Effector memory CD8-positive, alpha-beta T cell (primary cell): Measurements from ENCODE around the gene BNC2.

ENCODE experiments used
- ATAC-seq: fragments of 150-1000 bp; cut with Tn5 transposase; replicated peaks from 2 replicates; pipeline ENCODE4 v1.10.0; 2021; ENCODE audit warnings: mild to moderate bottlenecking, moderate library complexity
- DNase-seq, 3 experiments: peaks; one replicate each; pipeline ENCODE4 v3.0.0; 2021
- H3K27ac Mint-ChIP-seq, 2 donors: one replicate each; pipeline ENCODE4 v1.8.0; 2022; ENCODE audit warnings: mild to moderate bottlenecking in 2 of 2, mixed read lengths in 2 of 2, moderate library complexity in 2 of 2
- H3K27me3 Mint-ChIP-seq, 2 donors: one replicate each; pipeline ENCODE4 v1.8.0; 2022; ENCODE audit warnings: mixed read lengths in 2 of 2
- H3K36me3 Mint-ChIP-seq: one replicate; pipeline ENCODE4 v1.8.0; 2022; ENCODE audit warnings: mild to moderate bottlenecking, moderate library complexity, mixed read lengths; ENCODE audit not compliant: insufficient read depth
- H3K4me1 Mint-ChIP-seq, 2 donors: one replicate each; pipeline ENCODE4 v1.8.0; 2022; ENCODE audit warnings: low read depth in 2 of 2, mixed read lengths in 2 of 2
- H3K4me3 Mint-ChIP-seq, 2 donors: one replicate each; pipeline ENCODE4 v1.8.0; 2022; ENCODE audit warnings: mild to moderate bottlenecking in 2 of 2, mixed read lengths in 2 of 2, moderate library complexity in 2 of 2
- H3K9me3 Mint-ChIP-seq, 2 donors: one replicate each; pipeline ENCODE4 v1.8.0; 2022; ENCODE audit warnings: mixed read lengths in 2 of 2

BNC2 gene

DNA sequence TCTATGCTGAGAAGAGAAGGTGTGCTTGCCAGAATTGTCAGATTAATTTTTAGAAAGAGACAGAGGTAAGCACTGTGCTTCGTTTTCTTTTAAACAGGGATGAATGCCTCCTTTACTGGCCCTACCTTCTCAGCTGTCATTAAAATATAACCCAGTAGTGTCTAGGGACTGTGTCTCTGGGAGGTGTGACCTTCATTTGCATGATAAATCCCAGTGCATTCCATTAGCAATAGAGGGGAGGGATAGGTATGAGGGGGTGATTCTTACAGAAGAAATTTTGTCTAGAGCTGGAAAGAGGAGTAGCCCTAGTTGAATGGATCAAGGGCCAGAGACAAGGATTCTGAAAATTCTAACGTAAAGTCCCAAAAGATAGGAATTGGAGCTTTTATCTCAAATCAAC lies 351.5 kb downstream of the BNC2 start:
- no peaks in the 10 kb centered on the region for H3K27me3 Mint-ChIP-seq
- no peak overlapping the region for H3K4me3 Mint-ChIP-seq
- no peak for ATAC-seq
- no peaks in the 10 kb centered on the region for H3K4me1 Mint-ChIP-seq
- peaks cover 2 to 7% of the 10 kb centered on the region in 2 donors for H3K9me3 Mint-ChIP-seq
- DNase-seq: no peak
- H3K27ac Mint-ChIP-seq: no peak overlapping the region
- H3K36me3 Mint-ChIP-seq: no peaks in the 10 kb centered on the region

DNA sequence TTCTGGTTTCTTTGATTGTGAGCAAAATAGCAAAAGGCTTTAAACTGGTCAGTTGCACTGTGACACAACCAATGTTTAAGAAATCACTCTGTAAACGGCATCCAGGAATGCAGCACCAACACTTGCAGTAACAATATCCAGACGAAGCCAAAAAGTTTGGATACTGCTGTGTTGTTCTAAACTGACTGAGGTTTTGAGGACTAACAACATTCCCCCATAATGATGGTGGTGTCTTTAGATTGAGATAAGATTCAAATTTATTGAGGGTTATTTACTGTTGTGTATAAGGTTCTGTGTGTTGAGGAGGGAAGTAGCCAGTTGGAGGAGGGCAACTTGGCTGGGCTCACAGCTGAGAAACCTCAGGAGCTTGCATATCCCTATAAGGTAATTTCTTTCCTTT lies 353.6 kb downstream of the BNC2 start:
- H3K27ac Mint-ChIP-seq: no peak overlapping the region
- H3K36me3 Mint-ChIP-seq: peaks cover 4% of the 10 kb centered on the region
- ATAC-seq (no peak), DNase-seq (no peak)
- no peaks in the 10 kb centered on the region for H3K27me3 Mint-ChIP-seq
- no peaks in the 10 kb centered on the region for H3K4me1 Mint-ChIP-seq
- H3K4me3 Mint-ChIP-seq: no peak overlapping the region
- peaks cover 2 to 7% of the 10 kb centered on the region in 2 donors for H3K9me3 Mint-ChIP-seq

DNA sequence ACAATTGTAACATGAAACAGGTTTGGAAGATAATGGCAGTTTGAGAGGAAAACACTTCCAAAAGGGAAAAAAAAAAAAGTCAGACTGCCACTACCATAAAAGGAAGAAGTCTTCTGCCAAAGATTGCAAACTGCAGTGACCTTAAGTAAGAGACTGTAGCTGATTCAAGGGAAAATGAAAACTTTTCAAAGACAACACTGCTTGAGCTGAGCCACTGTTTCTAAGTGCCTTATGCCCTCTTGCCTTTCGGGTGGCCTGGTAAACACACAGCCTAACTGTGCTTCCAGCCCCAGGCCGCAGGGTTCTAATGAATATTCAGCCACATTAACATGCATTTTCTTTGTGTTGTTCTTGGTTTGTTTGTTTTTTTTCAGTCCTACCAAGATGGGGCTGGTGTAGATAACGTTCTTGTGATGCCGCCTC lies 354.6 kb downstream of the BNC2 start:
- H3K4me1 Mint-ChIP-seq: no peaks in the 10 kb centered on the region

DNA sequence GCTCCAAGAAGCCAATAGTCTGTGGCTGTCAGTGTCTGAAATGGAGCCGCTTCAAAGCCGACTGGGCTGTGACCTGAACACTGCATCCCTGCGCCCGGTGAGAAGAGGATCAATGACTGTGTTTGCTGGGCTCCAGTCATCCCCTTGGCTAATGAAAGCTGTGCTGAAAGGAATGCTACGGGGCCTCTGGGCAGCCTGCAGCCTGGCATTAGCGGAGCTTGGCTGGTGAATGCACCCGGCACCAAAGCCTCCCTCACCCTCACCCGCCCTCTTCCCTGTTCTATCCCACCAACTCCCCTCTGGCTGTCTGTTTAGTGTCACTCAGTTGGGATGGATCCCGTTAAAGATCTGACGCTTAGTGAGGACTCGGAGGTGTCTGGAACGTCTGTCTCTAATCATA lies 355.3 kb downstream of the BNC2 start:
- Mint-ChIP-seq H3K27ac (no peak overlapping the region), H3K4me1 (no peaks in the 10 kb centered on the region), H3K4me3 (no peak overlapping the region), H3K27me3 (no peaks in the 10 kb centered on the region), H3K9me3 (peaks cover 2 to 4% of the 10 kb centered on the region in 2 donors), H3K36me3 (peaks cover 4% of the 10 kb centered on the region)
- DNase-seq: no peak
- ATAC-seq: no peak

More for the DNA sequence above, 354.6 kb downstream of the BNC2 start:
- no peak overlapping the region for H3K27ac Mint-ChIP-seq
- peaks cover 4% of the 10 kb centered on the region for H3K36me3 Mint-ChIP-seq
- no peak for DNase-seq
- H3K4me3 Mint-ChIP-seq: no peak overlapping the region
- no peaks in the 10 kb centered on the region for H3K27me3 Mint-ChIP-seq
- H3K9me3 Mint-ChIP-seq: peaks cover 2 to 7% of the 10 kb centered on the region in 2 donors
- ATAC-seq: no peak

DNA sequence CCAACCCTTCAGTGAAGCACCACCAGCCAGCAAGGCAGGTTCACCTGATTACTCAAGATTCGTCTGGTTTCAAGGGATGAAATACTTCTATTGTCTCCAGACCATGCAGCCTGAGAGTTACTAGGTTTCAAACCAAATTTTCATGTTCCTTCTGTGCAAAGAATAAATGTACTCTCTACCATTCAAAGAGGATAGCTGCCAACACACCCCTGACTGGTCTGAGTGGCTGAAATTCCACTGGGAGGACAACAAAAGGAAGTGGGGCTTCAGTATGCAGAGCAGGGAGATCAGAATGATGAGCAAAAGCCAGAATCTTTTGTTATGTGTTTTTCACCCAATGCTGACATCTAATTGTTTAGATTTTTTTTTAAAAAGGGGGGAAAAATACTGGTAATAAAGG lies 356.3 kb downstream of the BNC2 start:
- DNase-seq: no peak
- Mint-ChIP-seq H3K4me3 (no peak overlapping the region), H3K9me3 (peaks cover 2% of the 10 kb centered on the region in 2 donors), H3K27me3 (no peaks in the 10 kb centered on the region), H3K36me3 (peaks cover 4% of the 10 kb centered on the region), H3K27ac (no peak overlapping the region), H3K4me1 (no peaks in the 10 kb centered on the region)
- no peak for ATAC-seq

DNA sequence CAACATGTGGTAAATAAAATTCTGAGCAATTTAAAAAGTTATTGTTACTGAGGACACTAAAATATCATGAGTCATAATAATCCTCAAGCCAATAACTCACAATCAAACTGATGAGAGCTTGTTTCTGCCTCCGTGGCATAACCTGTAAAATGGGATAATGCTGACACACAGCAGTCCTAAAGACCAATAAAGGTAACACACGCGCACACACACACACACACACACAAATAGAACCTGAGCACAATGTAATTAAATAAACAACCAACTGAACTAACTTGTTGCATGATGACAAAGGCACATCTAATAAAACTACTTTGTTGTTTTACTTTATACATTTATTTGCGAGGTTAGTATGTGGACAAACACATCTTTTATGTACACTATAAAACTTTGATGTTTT lies 358.2 kb downstream of the BNC2 start:
- no peaks in the 10 kb centered on the region for H3K4me1 Mint-ChIP-seq
- no peak overlapping the region for H3K4me3 Mint-ChIP-seq
- H3K36me3 Mint-ChIP-seq: peaks cover 5% of the 10 kb centered on the region
- H3K27me3 Mint-ChIP-seq: no peaks in the 10 kb centered on the region
- H3K9me3 Mint-ChIP-seq: peaks cover 5 to 7% of the 10 kb centered on the region in 2 donors
- DNase-seq: no peak
- H3K27ac Mint-ChIP-seq: no peak overlapping the region
- ATAC-seq: no peak

DNA sequence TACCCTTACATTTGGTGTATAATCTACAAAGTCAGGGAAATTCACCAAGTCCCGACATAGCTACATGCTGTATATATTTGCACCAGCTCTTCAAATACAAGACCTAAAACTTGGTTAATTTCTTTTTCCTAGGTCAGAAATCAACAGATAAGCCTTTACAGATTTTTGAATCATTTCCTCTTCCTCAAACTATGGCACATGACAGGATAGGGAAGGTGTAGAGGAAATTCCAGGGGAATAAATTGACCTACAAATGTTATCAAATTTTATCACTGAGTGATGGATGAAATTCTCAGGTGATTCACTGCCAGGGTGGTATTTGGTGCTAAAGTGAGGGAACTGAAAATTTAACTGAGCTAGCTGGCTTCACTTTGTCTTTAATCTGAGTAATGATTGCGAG lies 360.0 kb downstream of the BNC2 start:
- Mint-ChIP-seq H3K4me1 (no peaks in the 10 kb centered on the region), H3K9me3 (peaks cover 5 to 7% of the 10 kb centered on the region in 2 donors), H3K36me3 (peaks cover 7% of the 10 kb centered on the region), H3K27ac (no peak overlapping the region), H3K4me3 (no peak overlapping the region), H3K27me3 (no peaks in the 10 kb centered on the region)
- ATAC-seq (no peak), DNase-seq (no peak)

DNA sequence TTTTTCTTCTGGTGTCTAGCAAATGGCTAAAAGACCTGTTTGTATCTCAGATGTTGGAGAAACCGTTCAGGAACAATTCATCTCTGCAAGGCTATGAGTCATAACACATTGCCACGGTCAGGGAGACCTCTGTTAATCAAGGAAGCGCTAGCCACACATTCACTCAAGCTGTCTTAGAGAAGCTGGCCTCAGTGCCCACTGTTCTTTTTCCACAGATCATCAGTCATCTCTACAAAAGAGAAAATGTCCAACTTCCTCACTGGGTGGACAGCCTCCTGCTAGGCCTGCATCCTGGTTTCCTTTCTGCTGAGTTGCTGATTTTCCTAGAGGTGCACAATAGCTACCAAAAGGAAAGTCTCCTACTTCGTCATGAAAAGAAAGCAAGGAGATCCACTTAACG lies 360.5 kb downstream of the BNC2 start:
- DNase-seq: no peak
- H3K27me3 Mint-ChIP-seq: no peaks in the 10 kb centered on the region

DNA sequence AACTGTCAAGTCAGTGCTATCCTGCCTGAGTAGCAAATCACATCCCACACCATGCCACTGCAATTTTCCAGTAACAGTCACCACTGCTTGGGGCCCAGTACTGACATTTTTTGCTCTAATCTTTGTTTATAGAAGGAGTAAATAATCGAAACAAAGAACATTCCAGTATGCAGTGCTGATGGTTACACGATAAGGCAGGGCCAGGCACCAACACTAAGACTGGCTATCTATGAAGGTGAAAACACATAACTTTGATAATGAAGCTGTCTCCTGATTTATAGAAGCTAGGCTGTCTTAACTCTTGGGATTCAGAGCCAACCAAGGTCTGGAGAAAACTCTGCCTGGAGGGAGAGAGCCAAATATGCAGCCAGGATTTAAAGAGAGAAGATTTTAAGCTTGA lies 365.3 kb downstream of the BNC2 start:
- H3K36me3 Mint-ChIP-seq: peaks cover 3% of the 10 kb centered on the region
- ATAC-seq (no peak), DNase-seq (no peak)
- H3K4me3 Mint-ChIP-seq: no peak overlapping the region
- H3K4me1 Mint-ChIP-seq: no peaks in the 10 kb centered on the region
- peaks cover 7 to 10% of the 10 kb centered on the region in 2 donors for H3K9me3 Mint-ChIP-seq
- H3K27ac Mint-ChIP-seq: no peak overlapping the region
- H3K27me3 Mint-ChIP-seq: no peaks in the 10 kb centered on the region

More for the DNA sequence above, 360.5 kb downstream of the BNC2 start:
- H3K9me3 Mint-ChIP-seq: peaks cover 5 to 7% of the 10 kb centered on the region in 2 donors
- no peak for ATAC-seq
- no peak overlapping the region for H3K4me3 Mint-ChIP-seq
- no peak overlapping the region for H3K27ac Mint-ChIP-seq
- no peaks in the 10 kb centered on the region for H3K4me1 Mint-ChIP-seq
- peaks cover 7% of the 10 kb centered on the region for H3K36me3 Mint-ChIP-seq

DNA sequence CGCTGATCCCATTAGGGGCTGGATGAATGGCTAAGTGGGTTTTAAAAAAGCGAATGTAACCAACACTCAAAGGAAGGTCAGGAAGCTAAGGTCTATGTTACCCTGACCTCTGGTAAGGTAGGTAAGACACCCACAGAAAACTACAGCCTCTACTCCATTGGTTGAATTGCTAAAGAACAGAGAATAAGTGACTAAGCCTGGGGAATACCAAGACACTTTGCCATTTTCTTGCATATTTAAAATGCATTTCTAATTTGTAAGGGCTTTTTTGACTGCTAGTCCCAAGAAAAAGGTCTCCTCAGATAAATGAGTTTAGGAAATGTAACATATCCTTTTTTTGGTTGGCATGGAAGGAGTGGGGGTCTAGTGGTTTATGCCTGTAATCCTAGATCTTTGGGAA lies 368.7 kb downstream of the BNC2 start:
- H3K27ac Mint-ChIP-seq: no peak overlapping the region
- no peak for DNase-seq
- no peaks in the 10 kb centered on the region for H3K36me3 Mint-ChIP-seq
- H3K27me3 Mint-ChIP-seq: no peaks in the 10 kb centered on the region
- H3K4me3 Mint-ChIP-seq: no peak overlapping the region
- ATAC-seq: no peak
- H3K4me1 Mint-ChIP-seq: no peaks in the 10 kb centered on the region
- peaks cover 8 to 10% of the 10 kb centered on the region in 2 donors for H3K9me3 Mint-ChIP-seq

DNA sequence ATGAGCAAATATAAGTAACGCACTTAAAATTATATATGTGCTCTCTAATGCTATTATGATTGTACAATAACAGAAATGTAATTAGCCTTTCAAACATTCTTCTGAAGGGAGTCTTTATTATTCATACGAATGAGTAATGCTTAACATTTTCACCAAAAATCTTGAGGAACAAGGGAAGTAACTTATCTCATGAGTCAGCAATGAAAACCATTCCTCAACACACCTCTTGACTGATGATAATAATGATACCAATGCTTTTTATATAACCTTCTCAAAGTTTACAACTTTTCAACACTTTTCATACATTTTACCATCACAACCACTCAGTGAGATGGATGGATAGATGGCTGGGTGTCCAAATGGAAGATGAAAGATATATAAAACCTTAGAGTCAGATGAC lies 369.3 kb downstream of the BNC2 start:
- DNase-seq (no peak), ATAC-seq (no peak)
- no peak overlapping the region for H3K4me3 Mint-ChIP-seq
- H3K9me3 Mint-ChIP-seq: peaks cover 8 to 10% of the 10 kb centered on the region in 2 donors
- H3K4me1 Mint-ChIP-seq: no peaks in the 10 kb centered on the region
- H3K36me3 Mint-ChIP-seq: no peaks in the 10 kb centered on the region
- H3K27me3 Mint-ChIP-seq: no peaks in the 10 kb centered on the region
- H3K27ac Mint-ChIP-seq: no peak overlapping the region

DNA sequence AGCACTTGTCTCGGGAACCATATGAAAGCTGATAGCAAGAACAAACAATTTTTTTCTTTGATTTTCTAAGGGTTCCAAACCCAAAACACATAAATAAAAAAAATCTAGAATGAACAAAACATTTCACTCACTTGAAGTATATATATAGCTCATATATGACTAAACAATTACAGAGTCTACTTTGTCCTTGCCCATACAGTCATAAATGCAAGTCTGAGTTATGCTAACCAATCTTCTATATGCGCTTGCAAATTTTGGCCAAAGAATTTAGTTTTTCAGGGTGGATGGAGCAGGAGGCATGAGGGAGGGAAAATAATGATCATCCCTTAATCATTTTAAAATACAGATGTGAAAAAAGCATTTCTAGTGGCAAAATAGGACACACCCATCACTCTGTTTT lies 370.1 kb downstream of the BNC2 start:
- no peak overlapping the region for H3K4me3 Mint-ChIP-seq
- no peaks in the 10 kb centered on the region for H3K27me3 Mint-ChIP-seq
- no peaks in the 10 kb centered on the region for H3K36me3 Mint-ChIP-seq
- ATAC-seq (no peak), DNase-seq (no peak)
- no peaks in the 10 kb centered on the region for H3K4me1 Mint-ChIP-seq
- H3K27ac Mint-ChIP-seq: no peak overlapping the region
- H3K9me3 Mint-ChIP-seq: peaks cover 8 to 10% of the 10 kb centered on the region in 2 donors

DNA sequence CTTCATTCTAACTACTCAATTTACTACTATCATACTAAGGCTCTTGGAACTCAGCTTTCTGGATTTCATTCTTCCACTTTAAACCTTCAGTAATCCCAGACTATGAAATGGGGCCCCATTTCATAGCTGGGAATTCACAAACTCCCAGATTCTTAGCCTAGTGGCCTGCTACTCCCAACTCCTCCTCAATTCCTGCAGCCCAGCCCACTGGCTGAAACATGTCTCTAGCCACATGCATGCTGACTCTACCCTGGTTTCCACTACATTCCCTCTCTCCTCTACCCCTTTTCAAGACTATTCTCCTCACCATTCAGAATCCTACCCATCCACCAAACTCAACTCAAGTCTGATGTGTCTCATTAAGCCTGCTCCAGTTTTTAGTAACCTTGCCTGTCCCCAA lies 370.6 kb downstream of the BNC2 start:
- no peaks in the 10 kb centered on the region for H3K27me3 Mint-ChIP-seq
- no peak overlapping the region for H3K4me3 Mint-ChIP-seq
- DNase-seq: no peak
- H3K9me3 Mint-ChIP-seq: peaks cover 8 to 10% of the 10 kb centered on the region in 2 donors
- no peaks in the 10 kb centered on the region for H3K36me3 Mint-ChIP-seq
- H3K4me1 Mint-ChIP-seq: no peaks in the 10 kb centered on the region
- no peak for ATAC-seq
- no peak overlapping the region for H3K27ac Mint-ChIP-seq

DNA sequence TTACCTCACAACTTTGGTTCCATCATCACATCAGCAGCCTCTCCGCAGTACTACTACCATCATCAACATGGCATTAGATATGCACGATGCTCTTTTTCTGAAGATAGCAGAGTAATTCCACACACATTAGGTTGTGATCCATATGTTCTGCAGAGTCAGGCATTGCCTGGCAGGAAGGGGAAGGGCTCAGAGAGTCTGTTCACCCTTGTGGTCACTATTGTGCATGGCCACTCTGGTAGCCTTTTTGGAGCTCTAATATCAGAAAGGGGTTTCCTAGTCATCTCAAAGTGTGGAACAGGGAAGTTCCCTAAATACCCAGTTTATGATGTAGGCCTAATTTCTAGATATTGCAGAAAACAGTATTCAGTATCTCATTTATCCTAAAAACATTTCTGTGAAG lies 373.6 kb downstream of the BNC2 start:
- Mint-ChIP-seq H3K4me1 (no peaks in the 10 kb centered on the region), H3K27me3 (no peaks in the 10 kb centered on the region), H3K4me3 (no peak overlapping the region), H3K36me3 (no peaks in the 10 kb centered on the region), H3K27ac (no peak overlapping the region), H3K9me3 (peaks cover 13% of the 10 kb centered on the region in 2 donors)
- DNase-seq (no peak), ATAC-seq (no peak)

DNA sequence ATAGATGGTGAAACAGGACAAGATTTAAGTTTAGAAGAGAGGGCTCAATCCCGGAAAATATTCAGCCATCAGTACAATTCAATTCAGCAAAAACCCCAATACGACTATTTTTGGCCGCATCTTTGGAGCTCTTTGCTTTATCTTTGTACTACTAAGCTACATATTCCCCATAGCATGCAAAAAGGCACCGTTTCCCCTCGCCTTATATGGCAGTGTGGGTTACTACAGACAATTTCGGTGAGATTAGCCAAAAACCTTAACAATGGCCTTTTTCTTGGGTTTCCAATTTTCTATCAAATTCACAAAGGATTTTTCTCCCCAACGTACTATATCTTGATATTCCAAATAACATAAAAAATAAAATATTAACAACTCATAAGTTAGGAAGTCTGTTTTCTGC lies 382.6 kb downstream of the BNC2 start:
- H3K4me3 Mint-ChIP-seq: no peak overlapping the region
- no peak for DNase-seq
- H3K27ac Mint-ChIP-seq: no peak overlapping the region
- H3K4me1 Mint-ChIP-seq: no peaks in the 10 kb centered on the region
- no peak for ATAC-seq
- H3K9me3 Mint-ChIP-seq: peaks cover 10 to 13% of the 10 kb centered on the region in 2 donors
- H3K36me3 Mint-ChIP-seq: no peaks in the 10 kb centered on the region
- H3K27me3 Mint-ChIP-seq: no peaks in the 10 kb centered on the region
